Measurements from ENCODE around the gene RHCG.

The RHCG gene

DNA sequence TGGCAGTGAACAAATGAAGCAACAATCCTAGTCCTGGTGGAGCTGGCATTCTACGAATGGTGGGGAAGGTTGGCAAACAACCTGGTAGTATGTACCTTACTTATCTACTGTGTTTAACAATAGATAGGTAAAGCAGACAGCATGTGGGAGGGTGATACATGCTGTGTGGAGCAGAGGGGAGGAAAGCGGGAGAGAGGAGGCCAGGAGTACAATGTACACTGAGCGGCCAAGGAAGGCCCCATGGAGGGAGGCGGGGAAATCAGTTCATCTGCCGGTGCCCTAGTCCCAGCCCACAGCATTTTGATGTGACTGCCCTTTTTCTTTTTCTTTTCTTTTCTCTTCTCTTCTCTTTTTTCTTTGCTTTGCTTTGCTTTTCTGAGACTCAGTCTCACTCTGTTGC is 5.3 kb upstream of the RHCG start:
- H3K4me1 ChIP-seq (ENCODE audit: control insufficient read depth, insufficient read depth, low read length) = no peaks in the 10 kb centered on the region
- no peaks in the 10 kb centered on the region for H3K36me3 ChIP-seq (ENCODE audit: control insufficient read depth, insufficient read depth, low read length)
- H3K4me3 ChIP-seq (ENCODE audit: low read depth, low read length) = no peak overlapping the region
- H3K27ac ChIP-seq (ENCODE audit: low read depth, low read length) = no peak overlapping the region
- H3K9ac ChIP-seq (ENCODE audit: low read depth, low read length) = no peak overlapping the region
- no peaks in the 10 kb centered on the region for H3K9me3 ChIP-seq (ENCODE audit: control insufficient read depth, insufficient read depth, low read length)
- peaks cover 12% of the 10 kb centered on the region for H3K27me3 ChIP-seq (ENCODE audit: control insufficient read depth, insufficient read depth, low read length)

DNA sequence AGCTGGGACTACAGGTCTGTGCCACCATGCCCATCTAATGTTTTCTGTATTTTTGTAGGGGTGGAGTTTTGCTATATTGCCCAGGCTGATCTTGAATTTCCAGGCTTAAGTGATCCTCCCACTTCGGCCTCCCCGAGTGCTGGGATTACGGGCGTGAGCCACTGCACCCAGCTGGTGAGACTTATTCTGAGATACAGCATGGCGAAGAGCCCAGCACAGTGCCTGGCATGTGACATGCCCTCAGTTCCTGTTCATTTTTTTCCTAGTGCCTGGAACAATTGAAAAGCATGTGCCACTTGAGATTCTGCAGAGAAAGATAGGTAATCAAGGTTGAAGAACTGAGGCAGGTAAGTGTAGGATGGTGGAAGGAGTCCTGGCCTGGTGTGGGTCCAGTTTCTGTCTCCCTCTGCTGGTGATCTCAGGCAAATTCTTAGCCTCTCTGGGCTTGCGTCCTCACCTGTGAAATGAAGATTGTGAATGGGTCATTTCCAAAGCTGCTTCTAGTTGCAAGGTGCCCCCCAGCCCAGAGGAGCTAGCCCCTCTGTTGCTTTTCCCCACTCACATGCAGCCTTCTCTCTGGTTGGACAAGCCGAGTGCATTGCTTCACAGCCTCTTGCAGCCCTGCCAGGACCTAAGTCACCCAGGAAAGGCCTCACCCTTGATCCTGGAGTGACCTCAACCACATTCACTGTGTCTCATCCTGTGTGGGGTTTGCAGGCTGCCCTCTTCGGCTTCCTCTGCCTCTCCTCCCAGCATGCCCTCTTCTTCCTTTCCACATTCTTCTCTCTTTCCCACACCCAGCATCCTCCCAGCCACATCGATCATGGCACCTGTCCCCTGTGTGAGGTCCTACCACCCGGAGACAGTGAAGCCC is 4.3 kb upstream of the RHCG start:
- H3K9me3 ChIP-seq (ENCODE audit: control insufficient read depth, insufficient read depth, low read length) = no peaks in the 10 kb centered on the region
- no peak overlapping the region for H3K27ac ChIP-seq (ENCODE audit: low read depth, low read length)
- H3K4me3 ChIP-seq (ENCODE audit: low read depth, low read length) = no peak overlapping the region
- H3K36me3 ChIP-seq (ENCODE audit: control insufficient read depth, insufficient read depth, low read length) = no peaks in the 10 kb centered on the region
- no peaks in the 10 kb centered on the region for H3K4me1 ChIP-seq (ENCODE audit: control insufficient read depth, insufficient read depth, low read length)
- no peak overlapping the region for H3K9ac ChIP-seq (ENCODE audit: low read depth, low read length)
- H3K27me3 ChIP-seq (ENCODE audit: control insufficient read depth, insufficient read depth, low read length) = peaks cover 19% of the 10 kb centered on the region

DNA sequence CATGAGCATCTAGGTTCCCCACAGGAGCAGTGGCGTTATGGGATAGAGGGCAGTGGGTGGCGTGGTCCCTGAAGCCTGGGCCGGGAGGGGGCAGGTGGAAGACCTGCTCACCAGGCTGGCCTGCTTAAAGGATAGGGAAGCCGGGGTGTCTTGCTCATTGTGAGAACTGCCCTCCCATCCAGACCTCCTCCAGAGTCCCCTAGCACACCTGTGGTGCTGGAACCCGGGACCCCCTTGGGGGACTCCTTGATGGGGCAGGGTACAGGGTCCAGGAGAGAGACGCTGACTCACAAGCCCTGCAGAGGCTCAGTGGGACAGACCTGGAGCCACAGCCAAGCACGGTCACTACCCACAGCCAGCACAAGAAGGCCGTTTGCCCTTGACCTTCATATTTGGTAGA is 2.8 kb upstream of the RHCG start:
- H3K27me3 ChIP-seq (ENCODE audit: control insufficient read depth, insufficient read depth, low read length) = peaks cover 33% of the 10 kb centered on the region
- H3K4me3 ChIP-seq (ENCODE audit: low read depth, low read length) = no peak overlapping the region
- H3K4me1 ChIP-seq (ENCODE audit: control insufficient read depth, insufficient read depth, low read length) = no peaks in the 10 kb centered on the region
- H3K36me3 ChIP-seq (ENCODE audit: control insufficient read depth, insufficient read depth, low read length) = no peaks in the 10 kb centered on the region
- no peaks in the 10 kb centered on the region for H3K9me3 ChIP-seq (ENCODE audit: control insufficient read depth, insufficient read depth, low read length)
- H3K27ac ChIP-seq (ENCODE audit: low read depth, low read length) = no peak overlapping the region
- H3K9ac ChIP-seq (ENCODE audit: low read depth, low read length) = no peak overlapping the region

DNA sequence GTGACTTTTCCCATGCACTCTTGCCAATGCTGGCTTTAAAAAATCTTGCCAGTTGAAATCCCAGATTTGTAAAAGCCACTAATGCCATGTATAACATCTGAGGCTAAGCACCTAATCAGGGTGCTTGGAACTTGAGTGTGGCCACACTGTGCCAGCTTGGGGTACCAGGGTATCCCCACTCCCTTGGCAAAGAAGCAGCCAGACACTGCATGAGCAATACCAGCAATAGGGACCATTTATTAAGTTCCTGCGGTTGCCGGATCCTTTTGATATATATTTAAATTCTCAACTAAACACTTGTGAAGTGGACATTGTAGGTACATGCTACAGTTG is 2.2 kb upstream of the RHCG start:
- H3K9ac ChIP-seq (ENCODE audit: low read depth, low read length) = no peak overlapping the region
- no peaks in the 10 kb centered on the region for H3K36me3 ChIP-seq (ENCODE audit: control insufficient read depth, insufficient read depth, low read length)
- H3K9me3 ChIP-seq (ENCODE audit: control insufficient read depth, insufficient read depth, low read length) = no peaks in the 10 kb centered on the region
- peaks cover 33% of the 10 kb centered on the region for H3K27me3 ChIP-seq (ENCODE audit: control insufficient read depth, insufficient read depth, low read length)
- no peaks in the 10 kb centered on the region for H3K4me1 ChIP-seq (ENCODE audit: control insufficient read depth, insufficient read depth, low read length)
- H3K27ac ChIP-seq (ENCODE audit: low read depth, low read length) = no peak overlapping the region
- no peak overlapping the region for H3K4me3 ChIP-seq (ENCODE audit: low read depth, low read length)

DNA sequence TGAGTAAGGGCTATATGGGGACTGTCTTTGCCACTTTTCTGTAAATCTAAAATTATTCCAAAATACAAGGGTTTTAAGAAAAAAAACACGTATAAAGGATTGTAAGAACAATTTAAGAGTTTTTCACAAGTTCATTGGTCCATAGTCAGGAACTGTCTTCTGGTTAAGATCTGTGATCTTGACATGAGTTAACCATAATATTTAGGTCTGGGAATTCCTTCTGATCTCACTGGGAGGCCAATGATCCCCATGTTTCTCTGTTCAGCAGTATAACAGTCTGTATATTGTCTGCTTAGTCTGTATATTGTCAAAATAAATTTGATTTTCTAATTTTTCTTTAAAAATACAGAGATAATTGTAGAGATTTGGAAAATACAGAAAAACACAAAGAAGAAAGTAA is 848 bp upstream of the RHCG start:
- H3K36me3 ChIP-seq (ENCODE audit: control insufficient read depth, insufficient read depth, low read length) = no peaks in the 10 kb centered on the region
- no peak overlapping the region for H3K4me3 ChIP-seq (ENCODE audit: low read depth, low read length)
- H3K27me3 ChIP-seq (ENCODE audit: control insufficient read depth, insufficient read depth, low read length) = peaks cover 33% of the 10 kb centered on the region
- no peaks in the 10 kb centered on the region for H3K9me3 ChIP-seq (ENCODE audit: control insufficient read depth, insufficient read depth, low read length)
- H3K4me1 ChIP-seq (ENCODE audit: control insufficient read depth, insufficient read depth, low read length) = no peaks in the 10 kb centered on the region
- no peak overlapping the region for H3K27ac ChIP-seq (ENCODE audit: low read depth, low read length)
- no peak overlapping the region for H3K9ac ChIP-seq (ENCODE audit: low read depth, low read length)

DNA sequence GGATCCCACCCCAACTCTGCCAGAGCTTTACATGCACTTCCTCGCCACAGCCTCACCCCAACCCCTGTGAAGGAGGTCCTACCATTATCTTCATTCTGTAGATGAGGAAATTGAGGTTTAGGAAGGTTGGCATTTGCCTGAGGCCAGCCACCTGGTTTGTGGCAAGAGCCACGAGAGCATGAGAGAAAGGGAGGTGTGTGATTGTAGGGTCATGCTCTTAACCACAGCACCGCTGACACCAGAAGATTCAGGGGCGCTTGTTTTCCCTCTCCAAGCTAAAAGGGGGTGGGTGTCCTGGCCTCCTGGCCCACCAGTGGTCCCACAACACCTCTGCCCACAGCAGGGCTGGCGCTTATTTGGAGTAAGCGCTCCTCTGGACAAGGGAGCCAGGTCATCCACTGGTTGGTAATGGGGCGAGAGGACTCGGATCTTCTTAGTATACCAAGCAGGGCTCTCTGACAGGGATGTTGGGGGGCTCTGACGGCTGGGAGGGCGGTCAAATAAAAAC is 691 bp downstream of the RHCG start:
- H3K9me3 ChIP-seq (ENCODE audit: control insufficient read depth, insufficient read depth, low read length) = no peaks in the 10 kb centered on the region
- H3K36me3 ChIP-seq (ENCODE audit: control insufficient read depth, insufficient read depth, low read length) = no peaks in the 10 kb centered on the region
- H3K27me3 ChIP-seq (ENCODE audit: control insufficient read depth, insufficient read depth, low read length) = peaks cover 33% of the 10 kb centered on the region
- no peaks in the 10 kb centered on the region for H3K4me1 ChIP-seq (ENCODE audit: control insufficient read depth, insufficient read depth, low read length)
- H3K9ac ChIP-seq (ENCODE audit: low read depth, low read length) = no peak overlapping the region
- H3K4me3 ChIP-seq (ENCODE audit: low read depth, low read length) = peak overlapping the region; percentile 61
- H3K27ac ChIP-seq (ENCODE audit: low read depth, low read length) = no peak overlapping the region

DNA sequence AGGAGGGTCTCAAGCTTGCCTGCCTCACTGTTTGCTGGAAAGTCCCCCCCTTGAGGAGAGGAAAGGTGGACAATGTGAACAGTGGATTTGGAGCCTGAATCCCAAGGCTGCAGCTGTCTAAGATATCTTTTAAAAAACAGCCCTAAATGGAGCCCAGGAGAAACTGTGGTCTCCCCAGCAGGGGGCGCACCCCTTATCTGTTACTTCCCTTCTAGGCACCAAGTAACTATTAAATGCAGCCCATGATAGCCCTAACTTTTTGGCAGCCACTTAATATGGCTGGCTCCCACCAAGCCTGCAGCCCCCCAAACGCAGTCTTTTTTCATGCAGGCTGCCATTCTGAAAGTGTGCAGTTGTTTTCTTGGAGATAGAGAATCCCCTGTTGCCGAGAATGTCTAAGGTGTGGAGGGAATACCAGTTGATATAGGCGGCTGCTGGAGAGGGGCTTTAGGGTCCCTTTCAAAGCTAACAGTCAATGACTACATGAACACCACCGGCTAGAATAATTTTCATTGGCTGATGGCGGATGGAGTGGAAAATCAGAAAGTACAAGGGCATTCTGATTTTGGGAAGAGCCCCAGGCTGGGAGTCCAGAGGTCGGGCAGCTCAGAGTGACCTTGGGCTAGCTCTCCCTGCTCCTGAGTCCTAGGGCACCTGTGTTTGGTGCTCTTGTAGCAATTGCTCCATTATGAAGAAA is 1.3 kb downstream of the RHCG start:
- H3K9ac ChIP-seq (ENCODE audit: low read depth, low read length) = no peak overlapping the region
- no peak overlapping the region for H3K27ac ChIP-seq (ENCODE audit: low read depth, low read length)
- no peaks in the 10 kb centered on the region for H3K9me3 ChIP-seq (ENCODE audit: control insufficient read depth, insufficient read depth, low read length)
- no peak overlapping the region for H3K4me3 ChIP-seq (ENCODE audit: low read depth, low read length)
- no peaks in the 10 kb centered on the region for H3K36me3 ChIP-seq (ENCODE audit: control insufficient read depth, insufficient read depth, low read length)
- no peaks in the 10 kb centered on the region for H3K4me1 ChIP-seq (ENCODE audit: control insufficient read depth, insufficient read depth, low read length)
- H3K27me3 ChIP-seq (ENCODE audit: control insufficient read depth, insufficient read depth, low read length) = peaks cover 33% of the 10 kb centered on the region

DNA sequence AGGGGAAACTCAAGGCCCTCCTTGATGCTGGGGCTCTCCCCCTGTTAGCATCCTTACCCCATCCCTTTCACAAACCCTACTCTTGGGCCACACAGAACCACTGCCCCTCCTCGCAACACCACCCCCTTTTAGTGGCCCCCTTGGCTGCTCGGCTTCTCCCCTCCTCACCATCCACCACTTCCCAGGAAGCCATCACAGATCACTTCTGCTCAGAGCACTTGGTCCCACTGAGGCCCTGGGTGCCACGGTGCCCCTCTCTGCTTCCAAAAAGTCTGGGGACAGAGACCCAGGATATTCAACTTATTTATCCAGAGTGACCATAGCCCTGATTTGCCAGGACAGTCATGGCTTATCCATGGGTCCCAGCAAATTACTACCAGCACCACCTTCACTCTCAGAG is 2.4 kb downstream of the RHCG start:
- H3K27ac ChIP-seq (ENCODE audit: low read depth, low read length) = no peak overlapping the region
- H3K36me3 ChIP-seq (ENCODE audit: control insufficient read depth, insufficient read depth, low read length) = no peaks in the 10 kb centered on the region
- H3K4me1 ChIP-seq (ENCODE audit: control insufficient read depth, insufficient read depth, low read length) = no peaks in the 10 kb centered on the region
- no peaks in the 10 kb centered on the region for H3K9me3 ChIP-seq (ENCODE audit: control insufficient read depth, insufficient read depth, low read length)
- peaks cover 33% of the 10 kb centered on the region for H3K27me3 ChIP-seq (ENCODE audit: control insufficient read depth, insufficient read depth, low read length)
- H3K9ac ChIP-seq (ENCODE audit: low read depth, low read length) = no peak overlapping the region
- H3K4me3 ChIP-seq (ENCODE audit: low read depth, low read length) = no peak overlapping the region

DNA sequence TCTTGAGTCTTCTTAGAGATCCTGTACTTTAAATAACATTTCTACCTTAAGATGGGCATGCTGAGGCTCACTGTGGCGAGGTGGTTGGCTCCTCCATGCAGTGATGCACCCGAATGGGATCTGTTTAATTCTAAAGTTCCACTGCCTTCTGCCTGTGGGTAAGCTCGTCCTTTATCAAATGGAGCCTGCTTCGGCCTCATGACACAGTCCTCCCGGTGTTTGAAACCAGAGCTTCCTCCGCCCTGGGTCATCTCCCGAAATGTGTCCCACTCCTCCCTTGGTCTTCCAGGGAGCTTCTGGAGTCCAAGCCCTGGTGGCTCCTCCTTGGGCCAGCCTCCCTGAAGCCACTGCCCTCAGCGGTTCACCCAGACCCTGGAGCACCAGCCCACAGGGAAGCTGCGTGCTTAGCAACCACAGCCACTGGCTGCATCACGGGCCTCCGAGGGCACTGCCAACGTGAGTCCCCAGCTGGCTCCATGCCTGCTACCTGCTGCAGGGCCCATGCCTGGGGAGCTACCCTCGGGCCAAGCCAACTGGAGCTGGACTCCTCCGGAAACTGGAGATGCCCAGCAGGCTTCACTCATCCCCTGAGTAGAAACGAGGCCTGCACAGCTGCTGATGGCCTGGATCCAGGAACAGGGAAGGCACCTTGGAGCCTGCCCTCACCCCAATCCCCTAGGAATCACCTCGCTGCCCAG is 3.3 kb downstream of the RHCG start:
- no peak overlapping the region for H3K4me3 ChIP-seq (ENCODE audit: low read depth, low read length)

DNA sequence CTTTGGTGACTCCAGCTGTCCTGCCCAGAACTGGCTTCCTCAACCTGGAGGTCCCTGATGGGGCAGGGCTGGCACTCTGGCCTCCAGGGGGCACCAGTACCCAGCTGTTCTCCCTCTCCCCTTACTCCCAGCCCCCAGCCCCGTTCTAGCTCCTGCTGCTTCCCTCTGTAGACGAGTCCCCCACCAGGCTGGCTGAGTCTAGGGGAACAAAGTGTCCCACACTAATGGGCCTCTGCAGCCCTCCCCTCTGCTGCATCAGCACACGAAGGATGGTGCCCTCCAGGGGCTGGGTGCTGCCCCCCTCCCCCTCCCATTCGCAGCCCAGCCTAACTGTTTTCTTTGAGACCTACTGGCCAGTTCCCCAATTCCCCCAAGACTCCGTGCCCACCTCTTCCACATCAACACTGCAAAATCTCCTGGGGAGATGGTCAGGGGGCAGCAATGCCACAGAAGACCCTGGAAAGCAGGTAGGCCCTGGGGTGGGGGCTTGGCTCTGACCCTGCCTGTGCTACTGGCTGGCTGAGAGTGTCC is 4.2 kb downstream of the RHCG start:
- Histone ChIP-seq H3K4me3 (ENCODE audit: low read depth, low read length) (no peak overlapping the region), H3K36me3 (ENCODE audit: control insufficient read depth, insufficient read depth, low read length) (no peaks in the 10 kb centered on the region), H3K27me3 (ENCODE audit: control insufficient read depth, insufficient read depth, low read length) (peaks cover 26% of the 10 kb centered on the region), H3K9me3 (ENCODE audit: control insufficient read depth, insufficient read depth, low read length) (no peaks in the 10 kb centered on the region), H3K27ac (ENCODE audit: low read depth, low read length) (no peak overlapping the region), H3K9ac (ENCODE audit: low read depth, low read length) (no peak overlapping the region), H3K4me1 (ENCODE audit: control insufficient read depth, insufficient read depth, low read length) (no peaks in the 10 kb centered on the region)

More for the DNA sequence above, 3.3 kb downstream of the RHCG start:
- Histone ChIP-seq H3K36me3 (ENCODE audit: control insufficient read depth, insufficient read depth, low read length) (no peaks in the 10 kb centered on the region), H3K9ac (ENCODE audit: low read depth, low read length) (no peak overlapping the region), H3K4me1 (ENCODE audit: control insufficient read depth, insufficient read depth, low read length) (no peaks in the 10 kb centered on the region), H3K9me3 (ENCODE audit: control insufficient read depth, insufficient read depth, low read length) (no peaks in the 10 kb centered on the region), H3K27me3 (ENCODE audit: control insufficient read depth, insufficient read depth, low read length) (peaks cover 28% of the 10 kb centered on the region), H3K27ac (ENCODE audit: low read depth, low read length) (no peak overlapping the region)
